SK-N-SH (cell line): ENCODE measurements around the gene NCKAP5. TPM values are rescaled to one million over a fixed set of nuclear protein-coding genes. Genes with fewer than 3 reads are reported as not detected.

ENCODE experiments used
- CTCF ChIA-PET: fragments of 300-600, 350-600 bp; formaldehyde crosslinking; extraction: SDS; loops from one replicate; lab custom pipeline; 2021; lab: Yijun Ruan, JAX
- POLR2A ChIA-PET: fragments of 350-600 bp; sonication (Branson Sonifier 250); formaldehyde crosslinking; extraction: SDS; loops from one replicate; lab custom pipeline; 2020; ENCODE audit warnings: antibody characterized with exemption, inconsistent platforms; lab: Yijun Ruan, JAX
- DNase-seq: peaks from one replicate; pipeline ENCODE4 v3.0.0; 2012
- H2AFZ ChIP-seq: fragments of 200-600 bp; sonication (generic); 2 replicates; pipeline ENCODE4 v1.8.1; 2016; ENCODE audit warnings: antibody characterized with exemption, mild to moderate bottlenecking, low read depth
- H3F3A ChIP-seq: fragments of 200-600 bp; sonication (generic); replicated peaks from 2 replicates; pipeline ENCODE3; 2016; ENCODE audit warnings: antibody characterized with exemption, mild to moderate bottlenecking; ENCODE audit not compliant: insufficient read depth
- H3K27ac ChIP-seq, 2 experiments: fragments of 200-500 bp in 1 of 2; fragments of 200-600 bp in 1 of 2; sonication (Bioruptor generic) in 1 of 2; sonication (generic), shearing (Covaris generic) in 1 of 2; 2 replicates each; pipeline versions ENCODE4 v1.5.1 to v1.6.1; 2014 to 2016; ENCODE audit warnings: low read depth in 2 of 2, inconsistent platforms in 1 of 2, low read length in 1 of 2, mild to moderate bottlenecking in 1 of 2, mixed read lengths in 1 of 2
- H3K27me3 ChIP-seq: fragments of 200-600 bp; sonication (generic), shearing (Covaris generic); 2 replicates; pipeline ENCODE4 v1.6.1; 2016; ENCODE audit warnings: mixed run types; ENCODE audit not compliant: insufficient read depth
- H3K36me3 ChIP-seq, 2 experiments: fragments of 200-500 bp in 1 of 2; fragments of 200-600 bp in 1 of 2; sonication (Bioruptor generic) in 1 of 2; sonication (generic) in 1 of 2; replicated peaks in 1 of 2; 2 replicates each; pipeline versions ENCODE3 to v1.5.1; 2014 to 2016; ENCODE audit warnings: low read length in 1 of 2, mild to moderate bottlenecking in 1 of 2; ENCODE audit not compliant: insufficient read depth in 2 of 2, control insufficient read depth in 1 of 2
- H3K4me1 ChIP-seq, 2 experiments: fragments of 200-500 bp in 1 of 2; fragments of 200-600 bp in 1 of 2; sonication (Bioruptor generic) in 1 of 2; sonication (generic), shearing (Covaris generic) in 1 of 2; 2 replicates each; pipeline versions ENCODE4 v1.5.1 to v1.6.1; 2014 to 2016; ENCODE audit warnings: low read depth in 1 of 2, low read length in 1 of 2, mixed run types in 1 of 2; ENCODE audit not compliant: insufficient read depth in 2 of 2, control insufficient read depth in 1 of 2
- H3K4me2 ChIP-seq: fragments of 200-600 bp; sonication (generic), shearing (Covaris generic); 2 replicates; pipeline ENCODE4 v1.6.1; 2017; ENCODE audit warnings: mixed run types
- H3K4me3 ChIP-seq, 2 experiments: fragments of 200-500 bp in 1 of 2; fragments of 200-600 bp in 1 of 2; sonication (Bioruptor generic) in 1 of 2; sonication (generic), shearing (Covaris generic) in 1 of 2; 2 replicates each; pipeline versions ENCODE4 v1.5.1 to v1.8.1; 2014 to 2016; ENCODE audit warnings: low read depth in 2 of 2, inconsistent platforms in 1 of 2, low read length in 1 of 2, mild to moderate bottlenecking in 1 of 2, mixed read lengths in 1 of 2, moderate library complexity in 1 of 2
- H3K79me2 ChIP-seq: fragments of 200-600 bp; sonication (generic); 2 replicates; pipeline ENCODE4 v1.8.1; 2017; ENCODE audit warnings: mild to moderate bottlenecking; ENCODE audit not compliant: insufficient read depth
- H3K9ac ChIP-seq: fragments of 200-600 bp; sonication (generic); 2 replicates; pipeline ENCODE4 v1.6.1; 2017; ENCODE audit warnings: mixed run types
- H3K9me2 ChIP-seq: fragments of 200-600 bp; sonication (generic); 2 replicates; pipeline ENCODE4 v1.6.1; 2017; ENCODE audit warnings: mixed run types
- H3K9me3 ChIP-seq: fragments of 200-600 bp; sonication (generic); 2 replicates; pipeline ENCODE4 v1.6.1; 2017; ENCODE audit warnings: mixed run types, mild to moderate bottlenecking, moderate library complexity
- H4K20me1 ChIP-seq: fragments of 200-600 bp; sonication (generic); 2 replicates; pipeline ENCODE4 v1.6.1; 2017; ENCODE audit warnings: mild to moderate bottlenecking, mixed run types; ENCODE audit not compliant: insufficient read depth
- FOSL2 ChIP-seq: IDR thresholded peaks from 2 replicates; pipeline ENCODE4 v1.4.0; 2012; ENCODE audit warnings: low read depth, mild to moderate bottlenecking, moderate library complexity, borderline replicate concordance
- FOXJ3 ChIP-seq: sonication (generic); formaldehyde crosslinking; IDR thresholded peaks from 2 replicates; pipeline ENCODE4 v1.5.1; 2020; ENCODE audit warnings: mild to moderate bottlenecking, missing genetic modification reagents
- GABPA ChIP-seq: IDR thresholded peaks from 2 replicates; pipeline ENCODE4 v1.4.0; 2012; ENCODE audit warnings: low read depth, mild to moderate bottlenecking
- MXI1 ChIP-seq: IDR thresholded peaks from 2 replicates; pipeline ENCODE4 v1.6.1; 2012; ENCODE audit warnings: mild to moderate bottlenecking, low read depth, low read length, improper control_type of control experiment
- NFIC ChIP-seq: IDR thresholded peaks from 2 replicates; pipeline ENCODE4 v1.4.0; 2012; ENCODE audit warnings: borderline replicate concordance
- POLR2AphosphoS5 ChIP-seq: IDR thresholded peaks from 2 replicates; pipeline ENCODE4 v1.6.1; 2012; ENCODE audit warnings: low read depth, low read length
- SIN3A ChIP-seq: IDR thresholded peaks from 2 replicates; pipeline ENCODE4 v1.6.1; 2012; ENCODE audit warnings: low read depth, mild to moderate bottlenecking, low read length, moderate library complexity, borderline replicate concordance
- WGBS: methylation state at CpG from one replicate; pipeline ENCODE4 v1.1.6; 2017; ENCODE audit warnings: low lambda C conversion rate; 5-methylcytosine and 5-hydroxymethylcytosine counted together
- polyA plus RNA-seq, 3 experiments: library from polyadenylated mRNA; depleted of rRNA; stranded (reverse); fragments of >200 nt; gene quantifications; 2 replicates each; pipeline ENCODE4 v1.2.3, GENCODE V29; 2012
- TF ChIP-seq, protein P1 (sequence below): IDR thresholded peaks from 2 replicates; pipeline ENCODE4 v1.6.1; 2012; ENCODE audit warnings: mild to moderate bottlenecking, low read depth, low read length, moderate library complexity

NCKAP5 gene
- polyA plus RNA-seq, 1 of the 3 experiments (the other 2 are of a cell fraction): 0.02 TPM

DNA sequence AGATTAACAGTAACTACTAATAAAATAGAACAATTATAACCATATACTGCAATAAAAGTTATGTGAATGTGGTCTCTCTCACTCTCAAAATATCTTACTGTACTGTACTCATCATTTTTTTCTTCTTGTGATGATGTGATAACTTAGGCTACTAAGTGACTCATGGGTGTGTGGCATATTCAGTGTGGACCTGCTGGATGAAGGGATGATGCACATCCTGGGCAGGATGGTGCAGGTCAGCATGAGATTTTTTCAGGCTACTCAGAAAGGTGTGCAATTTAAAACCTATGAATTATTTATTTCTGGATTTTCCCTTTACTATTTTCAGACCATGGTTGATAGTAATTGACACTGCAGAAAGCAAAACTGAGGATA lies 90.7 kb downstream of the NCKAP5 start:
- Histone ChIP-seq H3K27ac (no peak overlapping the region), H3K4me1 (no peaks in the 10 kb centered on the region), H3K79me2 (no peaks in the 10 kb centered on the region), H3K9ac (no peak overlapping the region), H3K4me3 (no peak overlapping the region), H3K9me3 (no peaks in the 10 kb centered on the region), H3F3A (no peaks in the 10 kb centered on the region), H4K20me1 (no peaks in the 10 kb centered on the region), H3K27me3 (no peaks in the 10 kb centered on the region), H3K9me2 (no peaks in the 10 kb centered on the region), H3K36me3 (no peaks in the 10 kb centered on the region), H3K4me2 (no peak overlapping the region), H2AFZ (no peak overlapping the region)
- no peak for DNase-seq
- TF ChIP-seq FOSL2: 0 out of 2 replicates have a peak, but pooled peaks have one; percentile 13
- TF ChIP-seq, protein P1, sequence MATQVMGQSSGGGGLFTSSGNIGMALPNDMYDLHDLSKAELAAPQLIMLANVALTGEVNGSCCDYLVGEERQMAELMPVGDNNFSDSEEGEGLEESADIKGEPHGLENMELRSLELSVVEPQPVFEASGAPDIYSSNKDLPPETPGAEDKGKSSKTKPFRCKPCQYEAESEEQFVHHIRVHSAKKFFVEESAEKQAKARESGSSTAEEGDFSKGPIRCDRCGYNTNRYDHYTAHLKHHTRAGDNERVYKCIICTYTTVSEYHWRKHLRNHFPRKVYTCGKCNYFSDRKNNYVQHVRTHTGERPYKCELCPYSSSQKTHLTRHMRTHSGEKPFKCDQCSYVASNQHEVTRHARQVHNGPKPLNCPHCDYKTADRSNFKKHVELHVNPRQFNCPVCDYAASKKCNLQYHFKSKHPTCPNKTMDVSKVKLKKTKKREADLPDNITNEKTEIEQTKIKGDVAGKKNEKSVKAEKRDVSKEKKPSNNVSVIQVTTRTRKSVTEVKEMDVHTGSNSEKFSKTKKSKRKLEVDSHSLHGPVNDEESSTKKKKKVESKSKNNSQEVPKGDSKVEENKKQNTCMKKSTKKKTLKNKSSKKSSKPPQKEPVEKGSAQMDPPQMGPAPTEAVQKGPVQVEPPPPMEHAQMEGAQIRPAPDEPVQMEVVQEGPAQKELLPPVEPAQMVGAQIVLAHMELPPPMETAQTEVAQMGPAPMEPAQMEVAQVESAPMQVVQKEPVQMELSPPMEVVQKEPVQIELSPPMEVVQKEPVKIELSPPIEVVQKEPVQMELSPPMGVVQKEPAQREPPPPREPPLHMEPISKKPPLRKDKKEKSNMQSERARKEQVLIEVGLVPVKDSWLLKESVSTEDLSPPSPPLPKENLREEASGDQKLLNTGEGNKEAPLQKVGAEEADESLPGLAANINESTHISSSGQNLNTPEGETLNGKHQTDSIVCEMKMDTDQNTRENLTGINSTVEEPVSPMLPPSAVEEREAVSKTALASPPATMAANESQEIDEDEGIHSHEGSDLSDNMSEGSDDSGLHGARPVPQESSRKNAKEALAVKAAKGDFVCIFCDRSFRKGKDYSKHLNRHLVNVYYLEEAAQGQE: no peak
- ChIA-PET POLR2A (no interaction called here), CTCF (no interaction called here)

- Histone ChIP-seq H3F3A (no peaks in the 10 kb centered on the region), H3K79me2 (no peaks in the 10 kb centered on the region), H2AFZ (no peak overlapping the region), H3K36me3 (no peaks in the 10 kb centered on the region), H3K4me2 (no peak overlapping the region), H3K4me3 (no peak overlapping the region), H3K9me2 (no peaks in the 10 kb centered on the region), H3K9ac (no peak overlapping the region), H3K9me3 (no peaks in the 10 kb centered on the region), H4K20me1 (no peaks in the 10 kb centered on the region)
- CTCF ChIA-PET: no interaction called here
- DNase-seq: no peak
- no peak for TF ChIP-seq FOXJ3
- no peak for TF ChIP-seq POLR2AphosphoS5
- TF ChIP-seq MXI1: no peak
- no peak for TF ChIP-seq NFIC
- no peak for TF ChIP-seq GABPA
- no peak for TF ChIP-seq SIN3A
- TF ChIP-seq, protein P1: no peak
- TF ChIP-seq, all 33 proteins: peak for 0
- no peaks in the 10 kb centered on the region for H3K4me1 ChIP-seq
- POLR2A ChIA-PET: no interaction called here
- H3K27me3 ChIP-seq: no peaks in the 10 kb centered on the region
- 75% methylated on average over 3 of the region's 3 CpGs for WGBS
- no peak overlapping the region for H3K27ac ChIP-seq
These were observed 91.2 kb downstream of the NCKAP5 start for GRCh38 chr2:133476931-133477615.
